Vagina (tissue), 2 donors: Measurements from ENCODE around the gene ZNF488.

Experiments
- POLR2A ChIP-seq, 2 donors: fragments of 450-650 bp; IDR thresholded peaks; one replicate each; pipeline ENCODE4 v1.6.1; 2017; ENCODE audit warnings: antibody characterized with exemption in 2 of 2, mild to moderate bottlenecking in 2 of 2, moderate library complexity in 2 of 2
- POLR2AphosphoS5 ChIP-seq, 2 donors: sonication (generic); formaldehyde crosslinking; IDR thresholded peaks; one replicate each; pipeline ENCODE4 v1.9.0; 2017; ENCODE audit warnings: antibody characterized with exemption in 2 of 2, mild to moderate bottlenecking in 2 of 2, low read depth in 1 of 2; ENCODE audit not compliant: insufficient read depth in 1 of 2
- TF ChIP-seq, protein P1 (sequence below), 3 experiments: fragments of 450-650 bp in 2 of 3; fragments of 200-600 bp in 1 of 3; sonication (generic) in 1 of 3; IDR thresholded peaks; one replicate each; pipeline ENCODE4 v1.5.1; 2017 to 2019; ENCODE audit warnings: antibody characterized with exemption in 3 of 3, mild to moderate bottlenecking in 2 of 3, moderate library complexity in 2 of 3

DNA sequence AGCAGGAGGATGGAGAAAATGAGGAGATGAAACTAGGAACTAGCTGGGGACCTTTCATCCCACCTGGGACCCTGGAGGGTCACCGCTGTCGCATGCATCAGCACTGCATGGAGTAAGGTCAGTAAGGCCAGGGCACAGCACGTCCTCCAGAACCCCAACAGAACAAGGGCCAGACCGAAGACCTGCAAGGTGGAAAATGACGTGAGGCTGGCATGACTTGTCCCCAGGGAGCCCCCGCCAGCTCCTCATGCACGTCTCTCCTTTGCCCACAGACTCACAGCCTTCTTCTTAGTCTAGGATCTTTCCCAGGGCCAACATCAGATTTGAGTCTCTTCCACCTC is 4.7 kb downstream of the ZNF488 start:
- TF ChIP-seq, protein P1, sequence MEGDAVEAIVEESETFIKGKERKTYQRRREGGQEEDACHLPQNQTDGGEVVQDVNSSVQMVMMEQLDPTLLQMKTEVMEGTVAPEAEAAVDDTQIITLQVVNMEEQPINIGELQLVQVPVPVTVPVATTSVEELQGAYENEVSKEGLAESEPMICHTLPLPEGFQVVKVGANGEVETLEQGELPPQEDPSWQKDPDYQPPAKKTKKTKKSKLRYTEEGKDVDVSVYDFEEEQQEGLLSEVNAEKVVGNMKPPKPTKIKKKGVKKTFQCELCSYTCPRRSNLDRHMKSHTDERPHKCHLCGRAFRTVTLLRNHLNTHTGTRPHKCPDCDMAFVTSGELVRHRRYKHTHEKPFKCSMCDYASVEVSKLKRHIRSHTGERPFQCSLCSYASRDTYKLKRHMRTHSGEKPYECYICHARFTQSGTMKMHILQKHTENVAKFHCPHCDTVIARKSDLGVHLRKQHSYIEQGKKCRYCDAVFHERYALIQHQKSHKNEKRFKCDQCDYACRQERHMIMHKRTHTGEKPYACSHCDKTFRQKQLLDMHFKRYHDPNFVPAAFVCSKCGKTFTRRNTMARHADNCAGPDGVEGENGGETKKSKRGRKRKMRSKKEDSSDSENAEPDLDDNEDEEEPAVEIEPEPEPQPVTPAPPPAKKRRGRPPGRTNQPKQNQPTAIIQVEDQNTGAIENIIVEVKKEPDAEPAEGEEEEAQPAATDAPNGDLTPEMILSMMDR (IDR thresholded peaks at IDR 0.05), result no peak
- TF ChIP-seq POLR2A (IDR thresholded peaks at IDR 0.05) (no peak), POLR2AphosphoS5 (IDR thresholded peaks at IDR 0.05; ENCODE audit: insufficient read depth in 1 of 2, low read depth in 1 of 2) (no peak)
